OCI-LY3 (cell line): ENCODE data around the gene AUTS2.

Source experiments
- CTCF ChIP-seq: fragments of 200-600, 300-600 bp; sonication (generic); IDR thresholded peaks from 2 replicates; pipeline ENCODE4 v1.5.1; 2014; ENCODE audit warnings: antibody characterized with exemption, low read length, low read depth
- EZH2phosphoT487 ChIP-seq: fragments of 200-600 bp; shearing (Covaris generic); IDR thresholded peaks from 2 replicates; pipeline ENCODE4 v1.6.1; 2018; ENCODE audit warnings: antibody characterized with exemption, mixed run types, low read depth

- no peak for TF ChIP-seq CTCF
- TF ChIP-seq EZH2phosphoT487: no peak
Measured at GRCh38 chr7:69908454-69908853, 310.2 kb downstream of the AUTS2 start.
